Naive B cell (primary cell): ENCODE results near the gene RFT1. TPM values are rescaled to one million over a fixed set of nuclear protein-coding genes. Genes with fewer than 3 reads are reported as not detected.

Experiments
- ATAC-seq, 2 donors: fragments of 150-1000 bp; cut with Tn5 transposase; 2 replicates each; pipeline ENCODE4 v1.10.0; 2021; ENCODE audit warnings: low read depth in 2 of 2, mild to moderate bottlenecking in 2 of 2, moderate library complexity in 2 of 2
- DNase-seq: peaks from one replicate; pipeline ENCODE4 v3.0.0; 2022
- H3K27ac Mint-ChIP-seq, 6 donors: one replicate each; pipeline ENCODE4 v1.8.0; 2020 to 2022; ENCODE audit warnings: mild to moderate bottlenecking in 6 of 6, mixed read lengths in 6 of 6, moderate library complexity in 5 of 6, inconsistent platforms in 2 of 6
- H3K27me3 Mint-ChIP-seq, 3 donors: one replicate each; pipeline ENCODE4 v1.8.0; 2021 to 2022; ENCODE audit warnings: mixed read lengths in 3 of 3, mild to moderate bottlenecking in 1 of 3
- H3K36me3 Mint-ChIP-seq, 2 donors: one replicate each; pipeline ENCODE4 v1.8.0; 2020 to 2022; ENCODE audit warnings: mixed read lengths in 2 of 2, inconsistent platforms in 1 of 2, mild to moderate bottlenecking in 1 of 2
- H3K4me1 Mint-ChIP-seq, 3 donors: one replicate each; pipeline ENCODE4 v1.8.0; 2020 to 2022; ENCODE audit warnings: mixed read lengths in 3 of 3, inconsistent platforms in 1 of 3, mild to moderate bottlenecking in 1 of 3, moderate library complexity in 1 of 3
- H3K4me3 Mint-ChIP-seq, 8 donors: one replicate each; pipeline ENCODE4 v1.8.0; 2020 to 2022; ENCODE audit warnings: mild to moderate bottlenecking in 8 of 8, mixed read lengths in 8 of 8, moderate library complexity in 8 of 8, inconsistent platforms in 2 of 8
- H3K9me3 Mint-ChIP-seq, 7 donors: one replicate each; pipeline ENCODE4 v1.8.0; 2020 to 2022; ENCODE audit warnings: mixed read lengths in 7 of 7, mild to moderate bottlenecking in 5 of 7, inconsistent platforms in 2 of 7, moderate library complexity in 1 of 7
- polyA plus RNA-seq, 6 donors: library from polyadenylated mRNA; unstranded; fragments of 300-500 nt; fragmentation: Illumina TruSeq; gene quantifications; one replicate each; pipeline ENCODE4 v1.2.3, GENCODE V29; 2021; ENCODE audit warnings: low read depth in 6 of 6

RFT1 gene
- polyA plus RNA-seq, 6 donors from 2014 or later: 16.9 to 26.7 (median 22.5) TPM

DNA sequence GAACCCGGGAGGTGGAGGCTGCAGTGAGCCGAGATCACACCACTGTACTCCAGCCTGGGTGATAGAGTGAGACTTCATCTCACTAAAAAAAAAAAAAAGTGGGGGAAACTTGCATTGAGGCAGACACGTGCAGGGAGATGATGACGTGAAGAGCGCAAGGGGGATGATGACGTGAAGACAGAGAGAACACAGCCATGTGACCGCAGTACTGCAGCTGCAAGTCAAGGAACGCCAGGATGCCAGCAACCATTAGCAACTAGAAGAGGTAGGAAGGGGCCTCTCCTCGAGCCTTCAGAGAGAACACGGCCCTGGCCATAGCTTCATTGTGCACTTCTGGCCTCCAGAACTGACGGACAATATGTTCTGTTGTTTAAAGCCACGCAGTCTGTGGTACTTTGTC, 28.3 kb downstream of the RFT1 start:
- H3K36me3 Mint-ChIP-seq: peaks cover 11 to 16% of the 10 kb centered on the region in 2 donors
- no peak for ATAC-seq
- no peak overlapping the region for H3K4me3 Mint-ChIP-seq

DNA sequence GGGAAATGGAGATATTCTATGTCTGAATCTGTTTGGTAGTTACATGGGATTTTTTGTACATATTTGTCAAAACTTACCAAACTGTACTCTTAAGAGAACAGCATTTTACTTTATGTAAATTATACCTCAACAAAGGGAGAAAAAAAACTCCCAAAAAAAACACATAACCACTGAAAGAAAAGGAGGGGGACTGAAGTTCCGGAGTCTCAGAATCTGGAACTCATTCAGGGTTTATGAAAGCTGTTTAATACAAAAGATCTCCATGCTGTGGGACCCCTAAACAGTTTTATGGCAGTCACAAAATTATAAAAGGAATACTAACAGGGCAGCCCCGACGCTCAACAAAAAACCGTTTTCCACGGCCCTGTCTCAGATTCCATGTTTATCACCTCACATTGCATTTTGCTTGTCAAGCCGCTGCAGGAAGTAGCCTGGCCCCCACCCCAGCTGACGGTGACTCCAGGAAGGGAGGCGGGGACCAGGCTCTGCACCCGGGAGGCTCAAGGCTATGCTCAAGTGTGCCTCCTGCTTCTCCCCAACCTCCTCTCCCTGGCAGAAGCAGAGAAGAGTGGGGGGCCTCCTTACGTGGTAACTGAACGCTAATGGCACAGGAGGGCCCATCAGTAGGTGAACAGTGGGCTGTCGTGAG, 29.3 kb downstream of the RFT1 start:
- Mint-ChIP-seq H3K36me3 (peaks cover 11 to 16% of the 10 kb centered on the region in 2 donors), H3K27me3 (no peaks in the 10 kb centered on the region), H3K9me3 (no peaks in the 10 kb centered on the region), H3K4me1 (peaks cover 0 to 10% (median 7%) of the 10 kb centered on the region in 3 donors), H3K4me3 (no peak overlapping the region), H3K27ac (no peak overlapping the region)
- no peak for ATAC-seq
- DNase-seq: no peak

More for the DNA sequence above, 28.3 kb downstream of the RFT1 start:
- peaks cover 0 to 10% (median 7%) of the 10 kb centered on the region in 3 donors for H3K4me1 Mint-ChIP-seq
- H3K27me3 Mint-ChIP-seq: no peaks in the 10 kb centered on the region
- DNase-seq: no peak
- H3K9me3 Mint-ChIP-seq: no peaks in the 10 kb centered on the region
- H3K27ac Mint-ChIP-seq: peak overlapping the region in 4 of 6 donors; percentile 32 to 82 (median 60)

DNA sequence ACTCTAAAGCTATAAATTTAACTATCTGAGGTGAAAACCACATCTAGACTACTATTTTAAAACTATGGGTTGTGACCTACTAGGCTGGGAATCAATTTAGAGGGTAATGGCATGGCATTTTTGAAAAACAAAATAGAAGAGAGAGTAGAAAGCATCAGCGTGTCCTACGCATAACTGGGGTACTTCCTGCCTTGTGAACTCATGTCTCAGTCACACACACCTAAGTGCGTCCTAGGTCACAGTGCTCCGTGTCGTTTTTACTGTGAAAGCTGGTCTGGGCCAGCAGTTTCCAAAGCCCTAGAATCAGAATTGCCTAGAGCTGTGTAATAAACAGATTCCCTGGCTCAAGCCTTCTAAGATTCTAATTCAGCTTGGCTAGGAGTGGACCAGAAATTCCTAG, 32.3 kb downstream of the RFT1 start:
- no peak for DNase-seq
- H3K4me3 Mint-ChIP-seq: no peak overlapping the region
- peaks cover 0 to 9% (median 7%) of the 10 kb centered on the region in 3 donors for H3K4me1 Mint-ChIP-seq
- no peak overlapping the region for H3K27ac Mint-ChIP-seq
- H3K9me3 Mint-ChIP-seq: no peaks in the 10 kb centered on the region
- no peak for ATAC-seq
- H3K27me3 Mint-ChIP-seq: no peaks in the 10 kb centered on the region
- H3K36me3 Mint-ChIP-seq: peaks cover 2 to 11% of the 10 kb centered on the region in 2 donors

DNA sequence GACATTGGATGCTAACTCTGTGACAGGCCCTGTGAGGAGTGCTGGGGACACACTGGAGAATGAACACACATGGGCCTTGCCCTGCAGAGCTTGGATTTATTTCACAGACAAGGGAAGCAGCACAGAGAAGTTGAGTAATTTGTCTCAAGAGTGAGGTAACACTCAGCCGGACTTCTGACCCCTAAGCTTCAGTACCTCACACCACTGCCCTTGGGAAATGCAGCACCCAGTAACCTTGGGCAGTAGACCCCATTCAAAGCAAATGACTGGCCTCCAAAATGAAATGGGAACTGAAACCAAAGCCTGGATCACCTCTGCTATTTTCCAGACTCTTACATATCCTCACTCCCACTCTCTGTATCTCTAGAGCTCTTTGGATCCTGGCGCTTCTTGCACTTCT, 37.3 kb downstream of the RFT1 start:
- DNase-seq (no peak), ATAC-seq (no peak)
- no peaks in the 10 kb centered on the region for H3K4me1 Mint-ChIP-seq
- H3K9me3 Mint-ChIP-seq: no peaks in the 10 kb centered on the region
- no peaks in the 10 kb centered on the region for H3K36me3 Mint-ChIP-seq
- H3K27ac Mint-ChIP-seq: no peak overlapping the region
- no peak overlapping the region for H3K4me3 Mint-ChIP-seq
- no peaks in the 10 kb centered on the region for H3K27me3 Mint-ChIP-seq

DNA sequence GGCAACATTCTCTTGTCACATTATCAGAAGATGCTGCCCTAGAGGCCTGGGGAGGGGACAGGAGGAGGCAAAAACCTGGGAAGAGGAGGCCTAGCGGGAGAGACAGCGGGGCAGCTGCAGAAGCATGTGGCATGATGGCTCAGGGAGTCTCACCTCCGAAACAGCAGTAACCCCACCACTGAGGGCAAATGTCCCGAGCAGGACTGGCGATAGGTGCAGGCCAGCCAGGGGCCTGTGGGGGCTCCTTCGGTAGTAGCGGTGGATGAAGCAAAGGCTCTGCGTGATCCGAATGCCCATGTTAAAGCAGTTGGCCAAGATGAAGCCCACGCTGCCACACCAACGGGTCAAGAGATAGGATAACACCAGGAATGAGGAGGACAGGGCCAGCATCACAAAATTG, 38.0 kb downstream of the RFT1 start:
- H3K4me3 Mint-ChIP-seq: no peak overlapping the region
- H3K36me3 Mint-ChIP-seq: no peaks in the 10 kb centered on the region

DNA sequence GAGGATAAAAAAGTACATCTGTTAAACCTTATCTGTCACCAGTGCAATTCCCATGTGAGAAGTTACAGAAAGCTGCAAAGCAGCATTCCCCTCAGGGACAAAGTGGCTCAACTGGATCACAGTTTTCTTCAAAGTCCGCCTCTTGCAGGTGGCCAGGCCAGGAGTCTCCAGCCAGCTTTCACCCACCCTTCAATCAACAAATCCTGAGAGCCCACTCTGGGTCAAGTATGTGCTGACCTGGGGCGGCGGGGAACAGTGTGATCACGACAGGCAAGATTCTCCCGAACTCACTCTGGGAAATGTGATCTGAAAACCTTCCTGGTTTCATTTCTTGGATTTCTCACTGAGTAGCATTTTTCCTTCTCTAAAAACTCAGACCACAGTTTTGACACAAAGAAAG, 39.2 kb downstream of the RFT1 start:
- DNase-seq (no peak), ATAC-seq (no peak)
- H3K4me1 Mint-ChIP-seq: no peaks in the 10 kb centered on the region
- no peaks in the 10 kb centered on the region for H3K27me3 Mint-ChIP-seq
- H3K27ac Mint-ChIP-seq: no peak overlapping the region
- H3K9me3 Mint-ChIP-seq: no peaks in the 10 kb centered on the region
- no peak overlapping the region for H3K4me3 Mint-ChIP-seq
- no peaks in the 10 kb centered on the region for H3K36me3 Mint-ChIP-seq

More for the DNA sequence above, 38.0 kb downstream of the RFT1 start:
- Mint-ChIP-seq H3K27me3 (no peaks in the 10 kb centered on the region), H3K27ac (peak overlapping the region in 2 of 6 donors; percentile 56 to 85), H3K4me1 (no peaks in the 10 kb centered on the region), H3K9me3 (no peaks in the 10 kb centered on the region)
- DNase-seq (no peak), ATAC-seq (no peak)

DNA sequence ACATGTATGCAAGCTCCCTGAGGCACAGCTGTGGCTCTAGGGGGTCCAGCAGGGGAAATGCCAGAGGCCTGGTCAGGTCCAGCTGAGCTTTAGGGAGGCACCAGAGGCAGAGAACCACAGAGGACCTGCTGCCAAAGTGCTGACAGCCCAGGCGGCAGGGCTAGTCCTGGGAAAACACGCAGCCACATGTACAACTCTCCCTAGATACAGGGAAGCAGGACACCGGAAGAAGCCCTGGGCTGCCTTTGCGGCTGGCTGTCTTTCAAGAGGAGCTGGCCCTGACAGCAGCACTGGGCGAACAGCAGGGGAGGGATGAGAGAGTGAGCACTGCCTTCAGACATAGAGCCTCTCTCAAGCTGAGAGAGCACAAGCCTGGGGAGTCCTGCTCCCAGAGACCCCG, 40.7 kb downstream of the RFT1 start:
- ATAC-seq: no peak
- Mint-ChIP-seq H3K36me3 (no peaks in the 10 kb centered on the region), H3K9me3 (no peaks in the 10 kb centered on the region), H3K27me3 (no peaks in the 10 kb centered on the region), H3K27ac (peak overlapping the region in 2 of 6 donors; percentile 66 to 75), H3K4me3 (no peak overlapping the region), H3K4me1 (no peaks in the 10 kb centered on the region)
- DNase-seq: no peak

DNA sequence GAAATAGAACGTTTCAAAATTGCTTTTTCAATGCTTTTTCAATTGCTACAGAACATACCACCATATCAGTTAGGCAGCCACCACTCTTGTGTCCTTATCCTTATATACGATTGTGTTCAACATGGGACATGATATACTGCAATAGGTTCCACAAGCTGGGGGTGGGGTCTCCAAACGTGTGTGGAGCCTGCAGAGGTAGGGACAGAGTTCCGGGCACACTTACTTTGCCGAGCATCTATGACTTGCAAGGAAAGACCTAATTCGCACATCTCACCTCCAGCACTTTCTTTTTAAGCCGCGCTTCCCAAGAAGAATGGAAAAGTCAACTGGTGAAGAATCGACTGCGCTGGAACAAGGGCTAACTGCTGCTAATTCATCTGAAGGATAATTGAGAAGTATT, 44.8 kb downstream of the RFT1 start:
- Mint-ChIP-seq H3K9me3 (no peaks in the 10 kb centered on the region), H3K4me1 (no peaks in the 10 kb centered on the region), H3K4me3 (no peak overlapping the region), H3K36me3 (no peaks in the 10 kb centered on the region), H3K27ac (no peak overlapping the region), H3K27me3 (no peaks in the 10 kb centered on the region)
- no peak for ATAC-seq
- no peak for DNase-seq

DNA sequence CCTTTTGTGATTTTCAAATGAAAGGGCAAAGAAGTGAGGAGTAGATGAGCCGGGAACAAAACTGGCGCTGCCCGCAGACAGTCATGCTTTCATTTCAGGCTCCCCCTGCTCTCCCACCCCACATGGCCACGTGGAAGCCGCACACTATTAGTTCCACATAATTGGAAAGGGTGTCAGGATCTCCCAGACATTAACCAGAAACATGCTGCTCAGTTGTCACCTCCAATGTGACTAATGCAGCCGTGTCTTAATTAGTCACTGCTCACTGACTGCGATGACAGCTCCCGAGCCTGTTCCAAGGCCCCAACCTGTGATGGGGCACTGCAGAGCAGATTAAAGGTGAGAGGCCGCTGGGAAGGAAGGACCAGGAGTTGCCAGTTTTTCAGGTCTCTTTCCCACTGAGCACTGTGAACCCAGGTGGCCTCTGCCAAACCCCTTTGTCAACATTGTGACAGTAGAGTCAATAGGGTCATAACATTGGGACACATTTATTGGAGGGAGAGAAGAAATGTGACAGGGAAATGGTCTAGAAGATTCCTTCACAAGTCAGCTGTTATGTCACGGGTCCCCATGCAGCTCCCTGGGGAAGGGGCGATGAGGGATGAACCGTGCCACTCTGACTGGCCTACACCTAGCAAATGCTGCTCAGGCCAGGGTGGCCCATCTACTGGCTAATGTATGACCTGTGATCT, 45.8 kb downstream of the RFT1 start:
- no peaks in the 10 kb centered on the region for H3K27me3 Mint-ChIP-seq
- ATAC-seq (no peak), DNase-seq (no peak)
- H3K27ac Mint-ChIP-seq: peak overlapping the region in 4 of 6 donors; percentile 58 to 84 (median 74)
- H3K4me3 Mint-ChIP-seq: no peak overlapping the region
- H3K4me1 Mint-ChIP-seq: no peaks in the 10 kb centered on the region
- H3K36me3 Mint-ChIP-seq: no peaks in the 10 kb centered on the region
- H3K9me3 Mint-ChIP-seq: no peaks in the 10 kb centered on the region

DNA sequence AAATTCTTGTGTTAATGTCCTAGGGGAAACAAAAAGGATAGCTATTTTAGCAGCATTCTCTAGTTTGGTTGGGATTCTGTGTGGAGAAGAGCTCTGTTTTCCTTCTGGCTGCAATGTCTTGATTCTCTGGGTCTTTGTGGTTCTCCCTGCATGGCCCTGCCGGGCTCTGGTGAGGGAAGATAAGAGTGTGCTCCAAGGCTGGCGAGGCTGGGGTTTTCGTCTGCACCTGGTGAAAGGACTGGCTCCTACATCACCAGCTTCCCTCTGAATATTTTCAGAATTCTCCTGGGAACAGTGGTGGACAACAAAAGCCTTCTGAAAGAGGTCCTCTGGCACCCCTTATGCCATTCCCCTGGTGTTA, 46.3 kb downstream of the RFT1 start:
- Mint-ChIP-seq H3K27ac (peak overlapping the region in 5 of 6 donors; percentile 12 to 81 (median 66)), H3K4me3 (no peak overlapping the region), H3K27me3 (no peaks in the 10 kb centered on the region), H3K9me3 (no peaks in the 10 kb centered on the region), H3K4me1 (no peaks in the 10 kb centered on the region), H3K36me3 (no peaks in the 10 kb centered on the region)
- DNase-seq: no peak
- ATAC-seq: no peak

DNA sequence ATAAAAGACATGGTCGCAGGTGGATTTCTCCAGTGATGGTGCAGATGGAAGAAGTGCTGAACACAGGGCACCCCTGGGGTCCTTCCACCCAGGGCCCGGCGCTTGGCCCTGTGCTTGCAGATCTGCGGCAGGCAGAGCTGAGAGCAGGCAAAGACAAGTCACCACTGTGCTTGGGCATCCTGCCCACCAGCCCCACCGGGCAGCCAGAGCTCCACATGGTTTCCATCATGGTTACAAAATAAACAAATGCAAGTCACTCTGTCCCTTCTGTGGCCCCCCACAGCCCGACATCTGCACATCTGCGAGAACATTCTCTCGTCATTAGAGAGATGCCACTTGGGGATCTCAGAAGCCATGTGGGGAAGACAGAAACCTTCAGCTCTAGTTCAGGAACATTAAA, 46.7 kb downstream of the RFT1 start:
- no peak overlapping the region for H3K4me3 Mint-ChIP-seq
- peak overlapping the region in 2 of 6 donors; percentile 66 to 73 for H3K27ac Mint-ChIP-seq
- H3K4me1 Mint-ChIP-seq: no peaks in the 10 kb centered on the region
- no peak for DNase-seq
- no peaks in the 10 kb centered on the region for H3K9me3 Mint-ChIP-seq
- no peak for ATAC-seq
- no peaks in the 10 kb centered on the region for H3K36me3 Mint-ChIP-seq
- H3K27me3 Mint-ChIP-seq: no peaks in the 10 kb centered on the region

DNA sequence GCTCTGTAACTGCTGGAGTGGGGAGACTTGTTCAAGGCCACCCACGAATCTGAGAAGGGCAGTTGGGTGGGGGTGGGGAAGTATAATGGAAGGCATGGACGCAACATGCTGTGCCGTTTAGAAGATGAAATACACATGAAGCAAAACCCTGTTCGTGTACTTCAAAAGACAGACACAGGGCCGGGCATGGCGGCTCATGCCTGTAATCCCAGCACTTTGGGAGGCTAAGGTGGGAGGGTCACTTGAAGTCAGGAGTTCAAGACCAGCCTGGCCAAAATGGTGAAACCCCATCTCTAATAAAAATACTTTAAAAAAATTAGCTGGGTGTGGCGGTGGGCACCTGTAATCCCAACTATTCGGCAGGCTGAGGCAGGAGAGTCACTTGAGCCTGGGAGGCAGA, 47.5 kb downstream of the RFT1 start:
- Mint-ChIP-seq H3K4me1 (no peaks in the 10 kb centered on the region), H3K9me3 (no peaks in the 10 kb centered on the region), H3K36me3 (no peaks in the 10 kb centered on the region), H3K27me3 (no peaks in the 10 kb centered on the region), H3K27ac (no peak overlapping the region), H3K4me3 (no peak overlapping the region)
- ATAC-seq (no peak), DNase-seq (no peak)

DNA sequence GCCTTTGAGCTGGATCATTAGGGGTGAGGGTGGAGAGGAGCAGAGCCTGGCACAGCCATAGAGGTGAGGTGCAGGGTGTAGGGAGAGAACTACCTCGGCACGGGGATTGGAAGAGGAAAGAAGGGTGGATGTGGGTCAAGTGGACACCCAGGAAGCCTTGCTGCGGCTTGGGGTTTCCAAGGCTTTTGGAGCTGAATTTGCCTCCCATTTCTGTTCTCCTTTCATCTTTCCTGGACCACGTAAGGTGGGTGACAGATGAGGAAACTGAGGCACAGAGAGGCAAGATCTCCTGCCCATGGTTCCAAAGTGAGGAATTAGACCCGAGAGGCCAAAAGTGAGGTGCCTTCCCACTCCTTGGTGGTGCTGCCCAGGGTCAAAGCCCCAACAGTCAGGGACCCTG, 48.9 kb downstream of the RFT1 start:
- H3K4me1 Mint-ChIP-seq: no peaks in the 10 kb centered on the region
- no peaks in the 10 kb centered on the region for H3K9me3 Mint-ChIP-seq
- no peak for DNase-seq
- H3K27me3 Mint-ChIP-seq: no peaks in the 10 kb centered on the region
- no peaks in the 10 kb centered on the region for H3K36me3 Mint-ChIP-seq
- H3K27ac Mint-ChIP-seq: peak overlapping the region in 1 of 6 donors; percentile 26
- no peak overlapping the region for H3K4me3 Mint-ChIP-seq
- ATAC-seq: no peak

DNA sequence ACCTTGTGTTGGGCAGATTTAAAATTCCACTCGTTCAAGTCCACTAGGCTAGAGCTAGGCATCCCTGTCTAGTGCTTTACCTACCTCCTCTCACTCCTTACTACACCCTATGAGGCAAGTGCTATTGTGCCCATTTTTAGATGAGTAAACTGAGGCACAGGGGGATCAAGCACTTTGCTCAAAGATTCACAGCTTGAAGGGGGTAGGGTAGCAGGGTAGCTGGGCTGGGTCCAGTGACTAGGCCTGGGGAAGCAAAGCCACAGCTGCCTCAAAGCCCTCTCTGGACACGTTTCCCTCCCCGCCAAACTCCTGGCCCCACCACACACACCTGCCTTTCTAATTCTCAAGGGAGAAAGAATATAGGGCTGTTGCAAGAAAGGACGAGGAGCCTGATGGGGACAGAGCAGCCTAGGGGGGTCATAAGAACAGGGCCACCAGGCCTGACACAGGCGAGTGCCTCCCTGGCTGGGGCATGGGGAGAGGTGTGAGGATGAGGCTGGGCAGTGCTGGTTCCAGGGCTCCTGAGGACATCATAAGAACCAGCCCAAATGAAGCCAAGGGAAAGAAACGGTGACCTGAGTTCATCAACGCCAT, 49.5 kb downstream of the RFT1 start:
- Mint-ChIP-seq H3K9me3 (no peaks in the 10 kb centered on the region), H3K4me1 (no peaks in the 10 kb centered on the region), H3K27me3 (no peaks in the 10 kb centered on the region), H3K27ac (peak overlapping the region in 2 of 6 donors; percentile 26 to 54), H3K36me3 (no peaks in the 10 kb centered on the region), H3K4me3 (no peak overlapping the region)
- ATAC-seq (no peak), DNase-seq (no peak)
